Kidney (tissue), 14 donors: Measurements from ENCODE around the gene CHAT. TPM values are rescaled to one million over a fixed set of nuclear protein-coding genes. Genes with fewer than 3 reads are reported as not detected.
"Not testable (repeated sequence)": the region's sequence is repeated elsewhere in the genome, so short reads cannot be mapped to it uniquely, and the experiment has no call there.

ENCODE experiments used
- DNase-seq, 5 donors: peaks; one replicate each; pipeline ENCODE4 v3.0.0-alpha.2; 2013 to 2020
- FAIRE-seq: peaks from 2 replicates; lab custom pipeline; 2012; peaks lifted over from hg19 to GRCh38; lab: Jason Lieb, UNC
- H3K27ac ChIP-seq, 2 donors: one replicate each; pipeline ENCODE4 v1.7.0; 2013; ENCODE audit warnings: low read depth in 2 of 2, low read length in 2 of 2, inconsistent platforms in 1 of 2
- H3K27me3 ChIP-seq: one replicate; pipeline ENCODE4 v1.7.1; 2013; ENCODE audit warnings: low read length, inconsistent platforms; ENCODE audit not compliant: control insufficient read depth, insufficient read depth
- H3K36me3 ChIP-seq, 3 donors: one replicate each; pipeline versions ENCODE4 v1.7.0 to v1.7.1; 2013; ENCODE audit warnings: low read length in 3 of 3, control low read depth in 1 of 3, inconsistent platforms in 1 of 3; ENCODE audit not compliant: insufficient read depth in 3 of 3, control insufficient read depth in 2 of 3
- H3K4me1 ChIP-seq, 3 donors: one replicate each; pipeline versions ENCODE4 v1.7.0 to v1.7.1; 2013; ENCODE audit warnings: low read length in 3 of 3, inconsistent platforms in 1 of 3, low read depth in 1 of 3; ENCODE audit not compliant: control insufficient read depth in 2 of 3, insufficient read depth in 2 of 3
- H3K4me3 ChIP-seq, 3 donors: one replicate each; pipeline versions ENCODE4 v1.7.0 to v1.8.1; 2013; ENCODE audit warnings: low read length in 3 of 3, control low read depth in 1 of 3, inconsistent platforms in 1 of 3
- H3K9ac ChIP-seq, 3 donors: one replicate each; pipeline versions ENCODE4 v1.7.0 to v1.7.1; 2013; ENCODE audit warnings: low read length in 3 of 3, control low read depth in 1 of 3, inconsistent platforms in 1 of 3
- H3K9me3 ChIP-seq, 3 donors: one replicate each; pipeline versions ENCODE4 v1.7.0 to v1.7.1; 2013; ENCODE audit warnings: low read length in 3 of 3, control low read depth in 1 of 3, inconsistent platforms in 1 of 3; ENCODE audit not compliant: control insufficient read depth in 2 of 3, insufficient read depth in 1 of 3
- intact Hi-C: fragments of 100-400 bp; cut with DNase I; formaldehyde crosslinking; loops from one replicate; pipeline ENCODE4 v1.11.1; 2022
- polyA plus RNA-seq: library from polyadenylated mRNA; stranded (reverse); fragments of 350-450 nt; fragmentation: Illumina TruSeq; extraction: RNeasy Lipid Tissue Mini Kit (QIAGEN cat#74804); gene quantifications from one replicate; pipeline ENCODE4 v1.2.3, GENCODE V29; 2014; ENCODE audit warnings: low read depth, low replicate concordance; ENCODE audit not compliant: insufficient read depth
- total RNA-seq: library from RNA; stranded (reverse); fragmentation: NEBNext Ultra II Directional; extraction: Animal tissue kit (Norgen Biotek cat#: 25700); gene quantifications from one replicate; pipeline ENCODE4 v1.2.1, GENCODE V29; 2021
- TF ChIP-seq, protein P1 (sequence below): IDR thresholded peaks from 3 replicates; pipeline ENCODE4 v1.5.1; 2012; ENCODE audit warnings: mild to moderate bottlenecking, moderate library complexity, borderline replicate concordance; ENCODE audit not compliant: insufficient read depth; ENCODE audit errors: extremely low read depth
- donor health status: control.
- donor health status: control.
- donor health status: control.
- donor health status: control.
- donor health status: control.
- donor health status: DM: yes; HTN: yes; CAD: no.
- donor health status: Normal renal cell carcinoma (clear cell type).

CHAT gene
- total and polyA plus RNA-seq, 2 donors from 2014 or later, result not detected

DNA sequence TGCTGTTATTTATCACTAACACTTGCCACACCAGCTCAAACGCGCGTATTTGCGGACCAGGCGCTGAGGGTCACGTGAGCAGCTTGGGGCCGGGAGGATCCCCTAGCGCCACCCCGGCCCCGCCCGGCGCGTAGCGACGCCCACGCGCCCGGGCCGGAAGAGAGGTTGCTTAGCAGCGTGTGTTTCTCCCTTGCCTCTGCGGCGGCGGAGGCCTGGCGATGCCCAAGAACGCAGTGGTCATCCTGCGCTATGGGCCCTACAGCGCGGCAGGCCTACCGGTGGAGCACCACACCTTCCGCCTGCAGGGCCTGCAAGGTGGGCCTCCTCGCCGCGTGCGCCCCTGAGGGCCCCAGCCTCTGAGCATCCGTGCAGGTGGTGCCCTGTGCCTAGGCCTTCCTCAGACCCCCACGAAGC is 65.7 kb downstream of the CHAT start, which contains the start of gene C10orf53:
C10orf53 (plus strand) TSS at position 172 of the 414 bp plus-strand sequence; CDS start at position 219, 47 bp downstream.
- Histone ChIP-seq H3K9me3 (no peaks in the 10 kb centered on the region), H3K9ac (no peak within 1 kb of the TSS), H3K27me3 (peaks cover 8% of the 10 kb centered on the region), H3K27ac (no peak within 1 kb of the TSS), H3K36me3 (no peaks in the 10 kb centered on the region), H3K4me3 (peak within 1 kb of the TSS in 2 of 3 donors; percentile 39 to 51), H3K4me1 (peaks cover 0 to 2% (median 0%) of the 10 kb centered on the region in 3 donors)
- intact Hi-C loops, result no loop called here
- peak; percentile 67 to 84 (median 76) for DNase-seq
- TF ChIP-seq, protein P1, sequence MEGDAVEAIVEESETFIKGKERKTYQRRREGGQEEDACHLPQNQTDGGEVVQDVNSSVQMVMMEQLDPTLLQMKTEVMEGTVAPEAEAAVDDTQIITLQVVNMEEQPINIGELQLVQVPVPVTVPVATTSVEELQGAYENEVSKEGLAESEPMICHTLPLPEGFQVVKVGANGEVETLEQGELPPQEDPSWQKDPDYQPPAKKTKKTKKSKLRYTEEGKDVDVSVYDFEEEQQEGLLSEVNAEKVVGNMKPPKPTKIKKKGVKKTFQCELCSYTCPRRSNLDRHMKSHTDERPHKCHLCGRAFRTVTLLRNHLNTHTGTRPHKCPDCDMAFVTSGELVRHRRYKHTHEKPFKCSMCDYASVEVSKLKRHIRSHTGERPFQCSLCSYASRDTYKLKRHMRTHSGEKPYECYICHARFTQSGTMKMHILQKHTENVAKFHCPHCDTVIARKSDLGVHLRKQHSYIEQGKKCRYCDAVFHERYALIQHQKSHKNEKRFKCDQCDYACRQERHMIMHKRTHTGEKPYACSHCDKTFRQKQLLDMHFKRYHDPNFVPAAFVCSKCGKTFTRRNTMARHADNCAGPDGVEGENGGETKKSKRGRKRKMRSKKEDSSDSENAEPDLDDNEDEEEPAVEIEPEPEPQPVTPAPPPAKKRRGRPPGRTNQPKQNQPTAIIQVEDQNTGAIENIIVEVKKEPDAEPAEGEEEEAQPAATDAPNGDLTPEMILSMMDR, result no peak
- no peak for FAIRE-seq

DNA sequence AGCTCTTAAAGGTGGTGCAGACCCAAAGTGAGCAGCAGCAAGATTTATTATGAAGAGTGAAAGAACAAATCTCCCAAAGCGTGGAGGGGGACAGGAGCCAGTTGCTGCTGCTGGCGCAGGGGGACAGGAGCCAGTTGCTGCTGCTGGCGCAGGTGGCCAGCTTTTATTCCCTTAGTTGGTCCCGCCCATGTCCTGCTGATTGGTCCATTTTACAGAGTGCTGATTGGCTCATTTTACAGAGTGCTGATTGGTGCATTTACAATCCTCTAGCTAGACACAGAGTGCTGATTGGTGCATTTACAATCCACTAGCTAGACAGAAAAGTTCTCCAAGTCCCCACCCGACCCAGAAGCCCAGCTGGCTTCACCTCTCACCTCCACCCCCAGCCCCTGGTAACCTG is 68.6 kb downstream of the CHAT start:
- intact Hi-C loops, H3K27me3 ChIP-seq, FAIRE-seq, H3K4me3 ChIP-seq, H3K4me1 ChIP-seq, H3K36me3 ChIP-seq, H3K9me3 ChIP-seq, H3K27ac ChIP-seq, DNase-seq, H3K9ac ChIP-seq: not testable (repeated sequence)

DNA sequence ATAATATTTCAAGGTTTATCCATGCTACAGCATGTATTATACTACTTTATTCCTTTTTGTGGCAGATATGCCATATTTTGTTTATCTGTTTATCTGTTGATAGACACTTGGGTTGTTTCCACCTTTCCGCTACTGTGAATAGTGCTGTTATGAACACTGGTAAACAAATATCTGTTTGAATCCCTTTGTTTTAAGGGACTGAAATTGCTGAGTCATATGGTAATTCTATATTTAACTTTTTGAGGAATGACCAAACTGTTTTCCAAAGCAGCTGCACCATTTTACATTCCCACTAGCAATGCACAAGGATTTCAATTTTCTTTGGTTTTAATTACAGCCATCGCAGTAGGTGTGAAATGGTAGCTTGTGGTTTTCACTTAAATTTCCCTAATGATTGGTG is 69.0 kb downstream of the CHAT start:
- no peak overlapping the region for H3K27ac ChIP-seq
- H3K4me3 ChIP-seq, result no peak overlapping the region
- H3K9ac ChIP-seq, result no peak overlapping the region
- H3K36me3 ChIP-seq, result no peaks in the 10 kb centered on the region
- intact Hi-C loops, result no loop called here
- DNase-seq (no peak), FAIRE-seq (no peak)
- H3K9me3 ChIP-seq, result no peaks in the 10 kb centered on the region
- peaks cover 0 to 2% (median 0%) of the 10 kb centered on the region in 3 donors for H3K4me1 ChIP-seq
- TF ChIP-seq, protein P1, result no peak
- peaks cover 8% of the 10 kb centered on the region for H3K27me3 ChIP-seq

DNA sequence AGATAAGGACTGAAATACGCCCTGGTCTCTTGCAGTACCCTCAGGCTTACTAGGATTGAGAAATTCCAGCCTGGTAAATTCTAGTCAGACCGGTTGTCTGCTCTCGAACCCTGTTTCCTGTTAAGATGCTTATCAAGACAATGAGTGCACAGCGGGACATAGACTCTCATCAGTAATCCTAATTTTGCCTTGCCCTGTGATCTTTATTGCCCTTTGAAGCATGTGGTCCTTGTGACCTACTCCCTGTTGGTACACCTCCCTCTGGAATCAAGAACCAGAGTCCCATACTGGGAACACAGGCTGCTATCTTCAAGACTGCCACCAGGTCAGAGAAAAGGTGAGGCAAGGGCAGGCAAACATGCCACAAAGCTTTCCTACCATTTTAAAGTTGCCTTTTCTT is 72.8 kb downstream of the CHAT start:
- no peak for DNase-seq
- intact Hi-C loops, result no loop called here
- H3K36me3 ChIP-seq, result no peaks in the 10 kb centered on the region
- H3K9me3 ChIP-seq, result no peaks in the 10 kb centered on the region
- H3K4me1 ChIP-seq, result no peaks in the 10 kb centered on the region
- no peak for FAIRE-seq
- no peak overlapping the region for H3K4me3 ChIP-seq
- H3K27ac ChIP-seq, result no peak overlapping the region
- no peak overlapping the region for H3K9ac ChIP-seq
- TF ChIP-seq, protein P1, result no peak
- peaks cover 8% of the 10 kb centered on the region for H3K27me3 ChIP-seq
